Astrocyte of the cerebellum (primary cell): ENCODE data around the gene PLXDC2.

ENCODE experiments used
- DNase-seq: peaks from one replicate; pipeline ENCODE4 v3.0.0-alpha.2; 2011; ENCODE audit warnings: low read depth
- H3K4me3 ChIP-seq: 2 replicates; pipeline ENCODE4 v1.5.1; 2011; ENCODE audit warnings: mild to moderate bottlenecking, low read depth, low read length, moderate library complexity
- in situ Hi-C: cut with HindIII; loops from 2 replicates; pipeline ENCODE4 v1.10.0; 2017; ENCODE audit warnings: low sequenced_read_pairs
- TF ChIP-seq, protein P1 (sequence below): IDR thresholded peaks from 2 replicates; pipeline ENCODE4 v1.5.1; 2012; ENCODE audit warnings: low read length, low read depth, moderate library complexity, mild to moderate bottlenecking; ENCODE audit errors: missing control alignments

PLXDC2 gene

DNA sequence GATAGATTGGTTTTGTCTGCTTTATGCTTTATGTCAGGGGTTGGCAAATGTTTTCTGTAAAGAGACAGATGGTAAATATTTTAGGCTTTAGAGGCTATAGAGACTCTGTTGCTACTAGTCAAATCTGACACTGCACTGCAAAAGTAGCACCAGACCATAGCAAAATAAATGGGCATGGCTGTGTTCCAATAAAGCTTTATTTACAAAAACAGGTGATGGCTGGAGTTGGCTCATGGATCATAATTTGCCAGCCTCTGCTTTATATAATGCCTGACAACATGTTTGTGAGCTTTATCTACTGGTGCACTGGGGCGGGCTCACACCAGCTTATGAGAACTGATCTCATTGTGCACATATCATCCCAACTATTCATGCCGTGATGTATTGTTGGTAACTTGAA, 120.1 kb downstream of the PLXDC2 start:
- TF ChIP-seq, protein P1, sequence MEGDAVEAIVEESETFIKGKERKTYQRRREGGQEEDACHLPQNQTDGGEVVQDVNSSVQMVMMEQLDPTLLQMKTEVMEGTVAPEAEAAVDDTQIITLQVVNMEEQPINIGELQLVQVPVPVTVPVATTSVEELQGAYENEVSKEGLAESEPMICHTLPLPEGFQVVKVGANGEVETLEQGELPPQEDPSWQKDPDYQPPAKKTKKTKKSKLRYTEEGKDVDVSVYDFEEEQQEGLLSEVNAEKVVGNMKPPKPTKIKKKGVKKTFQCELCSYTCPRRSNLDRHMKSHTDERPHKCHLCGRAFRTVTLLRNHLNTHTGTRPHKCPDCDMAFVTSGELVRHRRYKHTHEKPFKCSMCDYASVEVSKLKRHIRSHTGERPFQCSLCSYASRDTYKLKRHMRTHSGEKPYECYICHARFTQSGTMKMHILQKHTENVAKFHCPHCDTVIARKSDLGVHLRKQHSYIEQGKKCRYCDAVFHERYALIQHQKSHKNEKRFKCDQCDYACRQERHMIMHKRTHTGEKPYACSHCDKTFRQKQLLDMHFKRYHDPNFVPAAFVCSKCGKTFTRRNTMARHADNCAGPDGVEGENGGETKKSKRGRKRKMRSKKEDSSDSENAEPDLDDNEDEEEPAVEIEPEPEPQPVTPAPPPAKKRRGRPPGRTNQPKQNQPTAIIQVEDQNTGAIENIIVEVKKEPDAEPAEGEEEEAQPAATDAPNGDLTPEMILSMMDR: no peak
- no peak overlapping the region for H3K4me3 ChIP-seq
- no peak for DNase-seq
- in situ Hi-C loops: no loop called here

DNA sequence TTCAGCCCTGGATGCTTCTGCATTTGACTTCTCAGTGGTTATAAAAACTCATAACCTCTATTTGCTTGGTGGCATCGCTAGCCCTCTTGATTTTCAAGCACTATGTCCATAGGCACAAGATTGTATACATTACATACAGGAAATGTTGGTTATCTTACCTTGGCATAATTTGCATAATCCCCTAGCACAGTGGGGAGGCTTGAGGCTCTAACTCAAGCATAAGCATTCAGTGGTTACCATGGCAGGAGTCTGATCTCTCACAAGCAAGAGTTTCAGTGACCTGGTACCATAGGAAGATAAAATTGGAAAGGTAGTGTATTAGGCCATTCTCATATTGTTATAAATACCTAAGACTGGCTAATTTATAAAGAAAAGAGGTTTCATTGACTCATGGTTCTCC, 121.8 kb downstream of the PLXDC2 start:
- TF ChIP-seq, protein P1: no peak
- H3K4me3 ChIP-seq: no peak overlapping the region
- in situ Hi-C loops: no loop called here
- no peak for DNase-seq

DNA sequence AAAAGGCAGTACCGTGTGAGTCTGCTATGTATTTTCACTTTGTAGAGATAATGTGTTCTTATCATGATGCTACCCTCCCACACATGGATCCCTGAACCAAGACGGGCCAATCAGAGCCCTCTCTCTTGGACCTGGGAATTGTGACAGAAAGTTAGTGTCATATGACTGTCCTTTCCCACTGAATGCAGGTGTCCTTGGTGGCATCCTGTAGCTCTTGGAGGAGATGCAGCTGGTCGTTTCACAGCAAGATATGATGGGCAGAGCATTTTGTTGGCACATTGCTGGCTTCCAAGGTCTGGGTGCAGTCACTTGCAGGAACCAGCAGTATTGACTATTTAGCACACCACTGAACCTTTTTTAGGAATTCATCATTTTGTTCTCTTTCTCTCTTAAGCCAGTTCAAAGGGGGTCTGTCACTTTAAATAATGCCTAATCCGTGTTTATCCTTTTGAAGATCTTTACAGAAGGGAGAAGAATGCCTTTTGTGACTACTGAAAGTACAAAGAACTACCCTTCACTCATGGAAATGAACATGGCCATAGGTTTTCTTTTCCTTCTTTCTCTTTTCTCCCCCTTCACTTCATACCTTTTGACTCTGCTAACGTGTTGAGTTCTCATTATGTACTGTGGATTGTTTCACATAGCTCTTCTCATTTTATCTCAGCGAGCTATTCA, 125.1 kb downstream of the PLXDC2 start:
- TF ChIP-seq, protein P1: no peak
- DNase-seq: no peak
- no peak overlapping the region for H3K4me3 ChIP-seq
- in situ Hi-C loops: no loop called here

DNA sequence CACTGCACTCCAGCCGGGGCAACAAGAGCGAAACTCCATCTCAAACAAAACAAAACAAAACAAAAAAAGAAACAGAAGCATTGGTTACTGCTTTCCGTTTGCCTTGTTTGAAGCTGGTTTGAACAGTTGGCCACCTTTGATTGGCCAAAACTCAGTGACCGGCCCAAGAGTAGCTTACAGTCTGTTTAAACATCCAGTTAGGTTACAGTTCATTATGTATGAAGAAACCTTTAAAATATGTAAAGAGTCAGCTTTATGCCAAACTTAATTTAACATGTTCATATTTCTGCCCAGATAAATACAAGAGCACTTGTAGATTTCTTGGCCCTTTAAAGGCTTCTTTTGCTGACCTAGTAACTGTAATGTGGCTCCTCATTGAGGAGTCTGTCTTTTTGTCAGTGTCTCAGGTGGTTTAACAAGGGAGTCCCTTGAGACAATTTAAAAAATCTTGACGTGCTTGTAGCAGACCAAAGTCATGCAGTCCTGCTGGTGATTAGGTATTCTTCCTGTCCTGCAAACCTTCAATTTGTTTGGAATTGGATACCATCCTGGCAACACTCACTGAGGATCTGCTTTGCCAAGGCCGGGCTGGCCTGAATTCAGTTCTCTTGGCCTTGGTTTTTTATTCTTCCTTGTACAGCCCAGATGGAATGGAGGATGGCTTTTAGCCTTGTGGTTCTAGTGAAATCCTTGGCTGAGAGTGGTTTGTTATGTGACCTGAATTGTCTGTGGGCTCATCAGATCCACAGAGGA, 128.9 kb downstream of the PLXDC2 start:
- TF ChIP-seq, protein P1: no peak
- in situ Hi-C loops: no loop called here

DNA sequence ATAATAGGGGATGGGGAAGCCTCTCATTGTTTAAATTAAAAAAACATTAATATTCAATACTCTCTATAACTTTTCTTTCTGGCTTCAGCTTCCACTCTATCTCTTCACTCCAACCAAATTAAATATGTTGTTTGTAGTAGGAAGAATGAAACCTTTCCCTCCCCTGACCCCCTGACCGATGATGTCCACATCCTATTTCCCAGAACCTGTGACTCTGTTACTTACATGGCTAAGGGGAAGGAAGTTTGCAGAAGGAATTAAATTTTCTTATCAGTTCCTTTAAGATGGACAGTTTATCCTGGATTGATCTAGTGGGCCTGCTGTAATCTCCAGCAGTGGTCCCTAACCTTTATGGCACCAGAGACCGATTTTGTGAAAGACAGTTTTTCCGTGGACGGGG, 130.0 kb downstream of the PLXDC2 start:
- in situ Hi-C loops: no loop called here
- no peak overlapping the region for H3K4me3 ChIP-seq
- TF ChIP-seq, protein P1: no peak
- DNase-seq: no peak

More for the DNA sequence above, 128.9 kb downstream of the PLXDC2 start:
- H3K4me3 ChIP-seq: no peak overlapping the region
- no peak for DNase-seq

DNA sequence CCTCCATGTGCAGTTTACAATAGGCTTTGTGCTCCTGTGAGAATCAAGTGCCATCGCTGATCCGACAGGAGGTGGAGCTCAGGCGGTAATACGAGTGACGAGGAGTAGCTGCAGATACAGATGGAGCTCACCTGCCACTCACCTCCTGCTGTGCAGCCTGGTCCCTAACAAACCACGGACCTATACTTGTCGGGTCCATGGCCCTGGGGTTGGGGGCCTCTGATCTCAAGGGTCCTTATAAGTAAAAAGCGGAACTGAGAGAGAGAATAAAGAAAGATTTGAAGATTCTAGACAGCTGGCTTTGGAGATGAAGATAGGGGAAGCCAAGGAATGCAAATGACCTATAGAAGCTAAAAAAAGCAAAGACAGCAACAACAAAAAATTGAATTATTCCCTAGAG, 130.6 kb downstream of the PLXDC2 start:
- in situ Hi-C loops: no loop called here
- no peak for DNase-seq
- TF ChIP-seq, protein P1: no peak
- no peak overlapping the region for H3K4me3 ChIP-seq
